IMR-90 (cell line): ENCODE data around the gene CDK17. TPM values are rescaled to one million over a fixed set of nuclear protein-coding genes. Genes with fewer than 3 reads are reported as not detected.
A peak's percentile ranks its signal among the peaks of the same experiment; 100 is the strongest.

Experiments used
- ATAC-seq: fragments of 200-7000 bp; cut with Tn5 transposase; 2 replicates; pipeline ENCODE4 v1.9.1; 2020; ENCODE audit warnings: low read depth, mild to moderate bottlenecking, moderate library complexity
- BruUV-seq: library from RNA; stranded (reverse); fragments of 400-500 nt; replicated peaks from 2 replicates; lab custom pipeline; 2021; lab: Mats Ljungman, UMichigan
- CTCF ChIA-PET: fragments of 300-600 bp; formaldehyde crosslinking; extraction: SDS; loops from one replicate; lab custom pipeline; 2021; ENCODE audit warnings: antibody characterized with exemption; lab: Yijun Ruan, JAX
- POLR2A ChIA-PET: fragments of 300-600 bp; sonication (Branson Sonifier 250); formaldehyde crosslinking; loops from one replicate; lab custom pipeline; 2022; ENCODE audit warnings: antibody characterized with exemption; ENCODE audit not compliant: unreplicated experiment; lab: Charles Lee
- DNase-seq: peaks from one replicate; pipeline ENCODE4 v3.0.0; 2013
- H2AFZ ChIP-seq: replicated peaks from 2 replicates; pipeline ENCODE3; 2013; ENCODE audit warnings: low read length, mild to moderate bottlenecking; ENCODE audit not compliant: poor library complexity
- H2AK5ac ChIP-seq: 2 replicates; pipeline ENCODE4 v1.6.1; 2013; ENCODE audit warnings: low read depth, low read length, inconsistent platforms
- H2AK9ac ChIP-seq: replicated peaks from 2 replicates; pipeline ENCODE3; 2013; ENCODE audit warnings: mild to moderate bottlenecking, low read depth, low read length, moderate library complexity; ENCODE audit not compliant: poor library complexity
- H2BK120ac ChIP-seq: 2 replicates; pipeline ENCODE4 v1.6.1; 2013; ENCODE audit warnings: low read depth, low read length, inconsistent platforms
- H2BK15ac ChIP-seq: 3 replicates; pipeline ENCODE4 v1.6.1; 2013; ENCODE audit warnings: low read depth, low read length, inconsistent platforms
- H2BK20ac ChIP-seq: 2 replicates; pipeline ENCODE4 v1.6.1; 2013; ENCODE audit warnings: low read depth, mild to moderate bottlenecking, inconsistent platforms, low read length, moderate library complexity
- H2BK5ac ChIP-seq: 2 replicates; pipeline ENCODE4 v1.6.1; 2013; ENCODE audit warnings: mild to moderate bottlenecking, low read depth, low read length, inconsistent platforms; ENCODE audit not compliant: poor library complexity, severe bottlenecking
- H3K14ac ChIP-seq: replicated peaks from 2 replicates; pipeline ENCODE4 v1.6.1; 2013; ENCODE audit warnings: low read depth, low read length, inconsistent platforms
- H3K18ac ChIP-seq: 2 replicates; pipeline ENCODE4 v1.6.1; 2013; ENCODE audit warnings: low read depth, low read length, control low read depth
- H3K23ac ChIP-seq: 2 replicates; pipeline ENCODE4 v1.6.1; 2013; ENCODE audit warnings: low read depth, low read length, inconsistent platforms
- H3K27ac ChIP-seq: 2 replicates; pipeline ENCODE4 v1.5.1; 2013; ENCODE audit warnings: mild to moderate bottlenecking, control low read depth, low read length; ENCODE audit not compliant: insufficient read depth
- H3K27me3 ChIP-seq: 2 replicates; pipeline ENCODE4 v1.6.1; 2013; ENCODE audit warnings: low read length; ENCODE audit not compliant: control insufficient read depth, insufficient read depth
- H3K36me3 ChIP-seq: 2 replicates; pipeline ENCODE4 v1.6.1; 2013; ENCODE audit warnings: low read length, mixed read lengths; ENCODE audit not compliant: control insufficient read depth, insufficient read depth
- H3K4ac ChIP-seq: 2 replicates; pipeline ENCODE4 v1.6.1; 2013; ENCODE audit warnings: low read depth, low read length, inconsistent platforms
- H3K4me1 ChIP-seq: 2 replicates; pipeline ENCODE4 v1.6.1; 2013; ENCODE audit warnings: low read length, mixed read lengths; ENCODE audit not compliant: control insufficient read depth, insufficient read depth
- H3K4me2 ChIP-seq: 2 replicates; pipeline ENCODE4 v1.6.1; 2013; ENCODE audit warnings: low read depth, mild to moderate bottlenecking, control low read depth, low read length, moderate library complexity
- H3K4me3 ChIP-seq: 2 replicates; pipeline ENCODE4 v1.5.1; 2013; ENCODE audit warnings: low read depth, mild to moderate bottlenecking, control low read depth, low read length, moderate library complexity; ENCODE audit not compliant: insufficient read depth
- H3K56ac ChIP-seq: 2 replicates; pipeline ENCODE4 v1.6.1; 2013; ENCODE audit warnings: low read length, inconsistent platforms; ENCODE audit not compliant: insufficient read depth; ENCODE audit errors: extremely low read depth
- H3K79me1 ChIP-seq, 2 experiments: 2 replicates each; pipeline ENCODE4 v1.6.1; 2013; ENCODE audit warnings: low read length in 2 of 2, inconsistent platforms in 1 of 2, low read depth in 1 of 2
- H3K9ac ChIP-seq: 2 replicates; pipeline ENCODE4 v1.6.1; 2013; ENCODE audit warnings: low read depth, low read length, control low read depth
- H3K9me1 ChIP-seq: 2 replicates; pipeline ENCODE4 v1.6.1; 2013; ENCODE audit warnings: low read length, inconsistent platforms; ENCODE audit not compliant: insufficient read depth
- H3K9me3 ChIP-seq: 2 replicates; pipeline ENCODE4 v1.6.1; 2013; ENCODE audit warnings: low read length; ENCODE audit not compliant: control insufficient read depth, insufficient read depth
- H4K20me1 ChIP-seq: 2 replicates; pipeline ENCODE4 v1.6.1; 2013; ENCODE audit warnings: low read length, inconsistent platforms; ENCODE audit not compliant: insufficient read depth
- H4K5ac ChIP-seq: 2 replicates; pipeline ENCODE4 v1.6.1; 2013; ENCODE audit warnings: mild to moderate bottlenecking, low read depth, low read length, control low read depth
- H4K8ac ChIP-seq, 2 experiments: 2 replicates each; pipeline ENCODE4 v1.6.1; 2013; ENCODE audit warnings: low read depth in 2 of 2, low read length in 2 of 2, control low read depth in 1 of 2, inconsistent platforms in 1 of 2
- H4K91ac ChIP-seq: 2 replicates; pipeline ENCODE4 v1.6.1; 2013; ENCODE audit warnings: low read depth, low read length, inconsistent platforms; ENCODE audit not compliant: insufficient read depth
- BHLHE40 ChIP-seq: fragments of 150-350 bp; IDR thresholded peaks from 2 replicates; pipeline ENCODE4 v1.6.1; 2016; ENCODE audit warnings: mild to moderate bottlenecking, low read depth, low read length
- CEBPB ChIP-seq: IDR thresholded peaks from 2 replicates; pipeline ENCODE4 v1.6.1; 2012; ENCODE audit warnings: low read depth, low read length, improper control_type of control experiment
- FOS ChIP-seq: fragments of 150-350 bp; IDR thresholded peaks from 2 replicates; pipeline ENCODE4 v1.6.1; 2016; ENCODE audit warnings: low read depth, low read length
- MAZ ChIP-seq: IDR thresholded peaks from 2 replicates; pipeline ENCODE4 v1.6.1; 2012; ENCODE audit warnings: low read depth, mild to moderate bottlenecking, low read length, improper control_type of control experiment, moderate library complexity, borderline replicate concordance
- RAD21 ChIP-seq: IDR thresholded peaks from 2 replicates; pipeline ENCODE4 v1.6.1; 2012; ENCODE audit warnings: low read length, improper control_type of control experiment
- RCOR1 ChIP-seq: IDR thresholded peaks from 2 replicates; pipeline ENCODE4 v1.6.1; 2012; ENCODE audit warnings: mild to moderate bottlenecking, low read length, improper control_type of control experiment; ENCODE audit not compliant: insufficient replicate concordance
- WGBS, 2 experiments: methylation state at CpG; one replicate each; pipeline versions ENCODE4 v1.1.5 to v1.1.7; 2013; ENCODE audit warnings: missing lambda C conversion rate in 2 of 2; ENCODE audit not compliant: insufficient read length in 1 of 2; ENCODE audit errors: extremely low coverage in 2 of 2; 5-methylcytosine and 5-hydroxymethylcytosine counted together
- dilution Hi-C: fragments of 300-500 bp; cut with HindIII; formaldehyde crosslinking; loops from one replicate; pipeline ENCODE4 v1.14.3; 2018; ENCODE audit warnings: low sequenced_read_pairs; ENCODE audit not compliant: unreplicated experiment
- in situ Hi-C: fragments of 300-500 bp; cut with MboI; formaldehyde crosslinking; loops from 3 replicates; pipeline ENCODE4 v1.14.3; 2019; ENCODE audit warnings: low sequenced_read_pairs, inconsistent platforms, mixed read lengths
- intact Hi-C: fragments of 100-400 bp; cut with micrococcal nuclease; formaldehyde crosslinking; loops from 2 replicates; pipeline ENCODE4 v1.10.0; 2022
- polyA plus RNA-seq, 3 experiments: library from polyadenylated mRNA; depleted of rRNA; stranded (reverse); fragments of >200 nt; gene quantifications; 2 replicates each; pipeline ENCODE4 v1.2.3, GENCODE V29; 2012; ENCODE audit warnings: low replicate concordance in 1 of 3
- total RNA-seq: library from RNA; depleted of rRNA; stranded (reverse); fragments of >200 nt; gene quantifications from 2 replicates; pipeline ENCODE4 v1.2.3, GENCODE V29; 2012
- TF ChIP-seq, protein P1 (sequence below): fragments of 150-350 bp; IDR thresholded peaks from 2 replicates; pipeline ENCODE4 v1.6.1; 2016; ENCODE audit warnings: low read depth, mild to moderate bottlenecking, low read length, moderate library complexity, borderline replicate concordance

CDK17 gene
- total and polyA plus RNA-seq, 2 of the 4 experiments (the other 2 are of a cell fraction): 14.5 to 50.2 TPM

DNA sequence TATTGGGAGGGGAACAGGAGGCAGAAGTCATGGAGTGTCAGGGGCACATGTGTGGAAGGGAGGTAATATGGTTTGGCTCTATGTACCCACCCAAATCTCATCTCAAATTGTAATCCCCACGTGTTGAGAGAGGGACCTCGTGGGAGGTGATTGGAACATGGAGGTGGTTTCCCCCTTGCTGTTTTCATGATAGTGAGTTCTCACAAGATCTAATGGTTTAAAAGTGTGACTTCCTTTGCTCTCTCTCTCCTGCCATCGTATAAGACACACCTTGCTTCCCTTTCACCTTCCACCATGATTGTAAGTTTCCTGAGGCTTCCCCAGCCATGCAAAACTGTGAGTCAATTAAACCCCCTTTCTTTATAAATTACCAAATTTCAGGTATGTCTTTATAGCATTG lies 41.6 kb upstream of the CDK17 start:
- Histone ChIP-seq H2BK20ac (no peak overlapping the region), H2BK5ac (no peak overlapping the region), H2AK9ac (no peak overlapping the region), H3K9me3 (no peaks in the 10 kb centered on the region), H3K4me3 (no peak overlapping the region), H3K79me1 (no peaks in the 10 kb centered on the region), H4K5ac (no peak overlapping the region), H3K4me1 (peaks cover 17% of the 10 kb centered on the region), H3K14ac (no peak overlapping the region), H3K27ac (no peak overlapping the region), H3K4ac (no peak overlapping the region), H2BK15ac (no peak overlapping the region; the same call in 2 of the 3 replicates), H4K91ac (no peak overlapping the region), H3K36me3 (no peaks in the 10 kb centered on the region), H3K9ac (no peak overlapping the region), H3K4me2 (no peak overlapping the region), H3K23ac (no peak overlapping the region), H2AFZ (no peak overlapping the region), H3K56ac (no peak overlapping the region), H4K8ac (no peak overlapping the region), H3K18ac (no peak overlapping the region), H2BK120ac (peak overlapping the region; percentile 19; the same call in 1 of the 2 replicates), H3K9me1 (peaks cover 8% of the 10 kb centered on the region), H2AK5ac (peak overlapping the region; percentile 56; the same call in 1 of the 2 replicates), H4K20me1 (no peaks in the 10 kb centered on the region), H3K27me3 (no peaks in the 10 kb centered on the region)
- ChIA-PET CTCF (no interaction called here), POLR2A (no interaction called here)
- intact Hi-C loops: no loop called here
- no CpG with 5 or more reads among the region's 3 CpGs for WGBS, 2 experiments
- no peak for DNase-seq
- in situ Hi-C loops: no loop called here
- dilution Hi-C loops: no loop called here
- TF ChIP-seq RAD21 (no peak), CEBPB (no peak), MAZ (no peak), FOS (no peak), RCOR1 (no peak), BHLHE40 (no peak)
- TF ChIP-seq, protein P1, sequence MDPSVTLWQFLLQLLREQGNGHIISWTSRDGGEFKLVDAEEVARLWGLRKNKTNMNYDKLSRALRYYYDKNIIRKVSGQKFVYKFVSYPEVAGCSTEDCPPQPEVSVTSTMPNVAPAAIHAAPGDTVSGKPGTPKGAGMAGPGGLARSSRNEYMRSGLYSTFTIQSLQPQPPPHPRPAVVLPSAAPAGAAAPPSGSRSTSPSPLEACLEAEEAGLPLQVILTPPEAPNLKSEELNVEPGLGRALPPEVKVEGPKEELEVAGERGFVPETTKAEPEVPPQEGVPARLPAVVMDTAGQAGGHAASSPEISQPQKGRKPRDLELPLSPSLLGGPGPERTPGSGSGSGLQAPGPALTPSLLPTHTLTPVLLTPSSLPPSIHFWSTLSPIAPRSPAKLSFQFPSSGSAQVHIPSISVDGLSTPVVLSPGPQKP: no peak
- BruUV-seq: no TSS peak
- ATAC-seq: no peak
